Measurements from ENCODE around the gene MVD.

Gene MVD

GRCh38 chr16:88697116-88697830 lies 34.4 kb upstream of the MVD start:
- no peak for DNase-seq (ENCODE audit: low read depth)

GRCh38 chr16:88696441-88696840 lies 33.5 kb upstream of the MVD start:
- DNase-seq (ENCODE audit: low read depth), result no peak

- DNase-seq (ENCODE audit: low read depth), result no peak
Measured at GRCh38 chr16:88695753-88696152, 32.9 kb upstream of the MVD start.

GRCh38 chr16:88695218-88695617 lies 32.3 kb upstream of the MVD start:
- no peak for DNase-seq (ENCODE audit: low read depth)

GRCh38 chr16:88694221-88695087 lies 31.6 kb upstream of the MVD start:
- DNase-seq (ENCODE audit: low read depth), result no peak

DNA sequence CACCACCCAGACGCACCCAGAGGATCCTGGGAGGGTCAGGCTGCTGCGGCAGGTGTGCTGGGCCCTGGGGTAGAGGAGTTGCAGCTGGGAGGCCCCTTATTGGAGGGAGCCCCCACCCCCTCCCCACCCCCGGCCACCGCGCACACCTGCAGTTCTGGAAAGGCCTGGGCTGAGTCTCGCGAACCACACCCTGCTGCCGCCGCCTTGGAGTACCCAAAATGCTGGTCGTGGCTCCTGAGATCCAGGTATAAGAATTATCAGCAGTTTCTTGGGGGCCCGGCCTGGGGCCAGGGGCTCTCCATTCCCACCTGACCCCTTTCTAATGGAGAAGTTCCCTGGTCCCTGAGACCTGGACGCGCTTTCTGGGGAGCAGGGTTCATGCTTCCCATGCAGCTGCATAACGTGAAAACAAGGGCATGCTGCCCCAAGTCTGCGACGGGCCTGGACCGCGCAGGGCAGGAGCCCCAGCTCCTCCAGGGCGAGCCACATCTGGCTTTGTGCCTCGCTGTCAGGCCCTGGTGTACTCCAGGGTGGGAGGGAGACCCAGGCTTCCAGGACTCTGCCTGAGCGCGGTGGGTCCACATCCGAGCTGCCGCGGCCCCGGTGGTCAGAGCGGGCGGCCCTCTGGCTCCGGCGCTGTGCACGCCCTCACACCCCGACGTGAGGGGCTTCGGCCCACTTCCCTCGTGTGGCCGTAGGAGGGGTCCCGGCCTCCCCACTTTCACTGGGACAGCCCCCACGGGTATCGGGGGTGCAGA lies 30.7 kb upstream of the MVD start:
- DNase-seq (ENCODE audit: low read depth), result no peak

DNA sequence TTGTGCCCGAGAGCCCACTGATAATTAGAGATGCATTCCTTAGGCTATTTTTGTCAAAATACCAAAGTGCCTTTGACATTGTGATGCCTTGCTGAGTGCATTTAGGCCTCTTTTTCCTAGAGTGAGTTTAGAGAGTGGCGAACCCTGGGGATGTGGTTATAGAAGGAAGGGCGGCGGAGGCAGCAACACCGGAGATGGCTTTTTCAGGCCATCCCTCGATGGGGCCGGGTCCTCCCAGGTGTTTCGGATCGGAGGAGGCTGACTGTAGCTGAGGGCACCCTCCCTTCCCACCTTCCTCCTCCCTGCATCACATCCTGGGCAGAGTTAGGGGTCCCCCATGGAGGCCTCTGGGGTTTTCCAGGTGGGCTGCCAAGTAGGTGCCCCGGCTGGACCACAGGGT lies 30.0 kb upstream of the MVD start:
- no peak for DNase-seq (ENCODE audit: low read depth)

DNA sequence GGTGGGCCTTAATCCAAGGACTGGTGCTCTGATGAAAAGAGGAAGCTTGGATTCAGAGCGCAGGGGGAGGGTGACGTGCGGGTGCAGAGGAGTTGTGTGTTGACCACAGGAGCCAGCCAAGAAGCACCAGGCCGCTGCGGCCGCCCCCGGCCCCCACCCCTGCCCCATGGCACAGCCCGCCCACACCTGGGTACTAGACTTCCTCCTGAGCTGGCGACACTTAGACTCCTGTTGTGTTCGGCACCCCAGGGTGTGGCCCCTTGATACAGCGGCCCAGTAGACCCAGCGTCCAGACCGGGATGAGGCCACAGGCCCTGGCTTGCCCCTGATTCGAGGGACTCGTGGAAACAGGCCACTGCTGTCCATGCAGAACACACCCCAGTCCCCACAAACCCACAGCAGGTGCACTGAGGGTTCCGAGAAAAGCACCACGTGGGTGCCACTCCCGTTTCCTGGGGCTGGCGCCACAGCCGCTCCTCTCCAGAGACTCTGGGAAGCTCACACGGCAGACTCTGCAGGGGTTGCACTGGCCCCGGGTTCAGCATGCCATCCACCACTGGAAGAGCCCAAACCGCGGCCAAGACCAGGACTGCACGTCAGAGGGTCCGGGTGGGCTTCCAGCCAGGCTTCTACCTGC lies 29.2 kb upstream of the MVD start:
- DNase-seq (ENCODE audit: low read depth), result no peak

DNA sequence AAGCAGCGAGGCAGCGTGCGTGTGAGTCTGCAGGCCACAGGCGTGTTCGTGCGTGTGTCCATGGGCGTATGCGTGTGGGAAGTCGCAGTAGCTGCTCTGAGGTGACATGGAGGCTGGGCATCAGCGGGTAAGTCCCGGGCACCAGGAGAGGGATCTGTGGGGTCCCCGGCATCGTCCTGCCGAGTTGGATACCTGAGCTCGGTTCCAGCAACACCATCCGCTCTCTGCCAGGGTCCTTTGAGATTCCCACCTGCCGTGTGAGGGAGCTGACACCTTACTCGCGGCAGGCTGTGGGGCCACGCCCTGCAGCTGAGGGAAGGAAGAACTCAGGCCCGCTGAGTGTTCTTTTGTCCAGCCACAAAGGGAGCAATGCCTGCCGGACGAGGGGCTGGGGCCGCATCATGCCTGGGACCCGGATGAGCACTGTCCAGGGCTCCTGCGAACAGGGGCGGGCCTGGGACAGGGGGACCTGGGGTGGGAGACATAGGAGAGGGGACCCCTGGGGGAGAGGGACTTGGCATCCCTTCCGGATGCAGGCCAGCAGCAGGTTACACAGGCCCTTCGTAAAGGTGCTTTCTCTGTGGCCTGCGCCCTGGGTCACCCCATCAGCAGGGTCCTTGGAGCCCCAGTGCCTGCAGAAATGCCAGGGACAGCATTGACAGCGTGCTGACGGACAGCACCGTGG lies 28.4 kb upstream of the MVD start:
- DNase-seq (ENCODE audit: low read depth), result no peak

DNA sequence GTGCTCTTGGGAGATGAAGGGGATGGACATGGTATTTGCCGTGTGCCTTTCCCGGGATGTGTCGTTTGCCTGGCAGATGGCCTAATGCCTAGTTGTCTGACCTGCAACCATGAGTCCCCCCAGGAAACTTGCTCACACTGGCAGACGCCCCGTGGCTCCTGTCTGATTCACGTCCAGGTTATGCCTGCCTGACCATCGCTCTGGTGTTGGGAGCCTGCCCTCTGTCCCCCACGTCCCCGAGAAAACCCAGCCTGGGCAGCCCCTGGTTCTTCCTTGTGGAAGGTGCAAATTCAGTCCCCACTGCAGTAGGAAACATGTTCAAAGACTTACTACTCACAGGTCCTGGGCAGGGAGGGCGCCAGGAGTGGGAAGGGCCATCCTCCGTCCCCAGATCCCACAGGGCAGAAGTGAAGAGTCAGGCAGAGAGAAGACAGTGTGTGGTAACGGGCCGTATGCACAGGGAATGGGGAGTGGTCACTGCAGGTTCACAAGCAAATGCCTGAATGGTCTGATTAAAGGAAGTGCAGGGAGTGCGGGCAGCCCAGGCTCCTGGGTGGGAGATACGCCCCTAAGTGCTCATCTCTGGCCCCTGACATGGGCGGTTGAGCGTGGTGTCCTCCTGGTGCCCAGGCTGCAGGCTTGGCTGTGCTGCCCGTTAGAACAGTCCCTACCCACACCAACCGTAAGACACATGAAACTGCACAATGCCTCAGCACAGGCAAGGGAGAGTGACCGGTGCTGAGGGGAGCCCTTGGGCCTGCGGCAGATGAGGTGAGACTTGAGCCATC lies 27.6 kb upstream of the MVD start:
- no peak for DNase-seq (ENCODE audit: low read depth)

- no peak for DNase-seq (ENCODE audit: low read depth)
Measured at GRCh38 chr16:88688013-88688778, 25.3 kb upstream of the MVD start.

DNA sequence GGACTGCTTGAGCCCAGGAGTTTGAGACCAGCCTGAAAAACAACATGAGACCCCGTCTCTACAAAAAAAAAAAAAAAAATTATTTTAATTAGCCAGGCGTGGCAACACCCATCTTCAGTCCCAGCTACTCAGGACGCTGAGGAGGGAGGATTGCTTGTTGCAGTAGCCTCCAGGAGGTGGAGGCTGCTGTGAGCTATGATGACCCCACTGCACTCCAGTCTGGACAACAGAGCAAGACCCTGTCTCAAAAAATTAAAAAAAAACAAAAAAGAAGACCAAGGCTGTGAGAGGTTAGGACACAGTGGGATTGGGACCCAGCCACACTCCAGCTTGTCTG lies 24.8 kb upstream of the MVD start:
- no peak for DNase-seq (ENCODE audit: low read depth)

- no peak for DNase-seq (ENCODE audit: low read depth)
Measured at GRCh38 chr16:88687254-88687576, 24.3 kb upstream of the MVD start.

DNA sequence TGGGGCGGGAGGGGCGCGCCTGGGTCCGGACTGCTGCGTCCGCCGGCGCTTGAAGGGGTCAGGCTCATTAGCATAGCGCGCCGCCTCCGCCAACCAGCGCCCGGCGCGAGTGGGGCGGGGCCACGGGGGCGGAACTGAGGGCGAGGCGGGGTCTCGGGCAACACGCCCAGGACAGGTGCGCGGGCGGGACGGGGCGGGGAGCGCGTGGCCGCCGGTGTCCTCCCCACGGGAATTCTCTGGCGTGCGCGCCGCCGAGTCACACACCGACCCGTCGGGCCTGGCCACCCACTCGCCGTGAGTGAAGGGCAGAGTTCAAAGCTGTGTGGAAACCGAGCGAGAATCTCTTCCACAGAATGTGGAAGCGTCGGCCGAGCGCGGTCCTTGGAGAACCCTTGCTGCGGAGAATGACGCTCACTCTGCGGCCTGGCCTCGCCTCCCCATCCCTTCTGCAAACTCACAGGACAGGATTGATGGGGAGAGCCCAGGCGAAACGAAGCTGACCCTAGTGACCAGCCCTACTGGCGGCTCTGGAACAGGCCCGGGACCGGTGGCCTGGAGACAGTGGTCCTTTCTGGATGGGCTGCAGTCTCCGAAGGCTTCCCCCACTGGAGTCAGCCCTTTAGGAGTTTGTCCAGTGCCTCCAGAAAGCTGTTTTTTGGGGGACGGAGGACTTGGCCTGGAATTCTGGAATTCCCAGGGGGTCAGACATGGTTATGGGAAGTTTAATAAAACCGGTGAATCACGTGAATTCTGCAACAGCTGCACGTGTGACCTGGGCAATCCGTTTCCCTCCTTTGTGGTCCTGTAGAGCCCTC lies 23.8 kb upstream of the MVD start, which contains the start of gene SNAI3:
Gene SNAI3, minus strand, starts transcription at position 69 of the 815 bp plus-strand sequence. CDS start 101 bp downstream, outside the sequence.
- DNase-seq (ENCODE audit: low read depth), result peak; percentile 81

GRCh38 chr16:88686062-88686438 lies 23.2 kb upstream of the MVD start:
- no peak for DNase-seq (ENCODE audit: low read depth)

- DNase-seq (ENCODE audit: low read depth), result no peak
Measured at GRCh38 chr16:88685156-88686061, 22.5 kb upstream of the MVD start.

- no peak for DNase-seq (ENCODE audit: low read depth)
Measured at GRCh38 chr16:88684569-88685155, 21.8 kb upstream of the MVD start.
